NK-92 (cell line): ENCODE data around the gene THEM4.
"Not testable (repeated sequence)": the region's sequence is repeated elsewhere in the genome, so short reads cannot be mapped to it uniquely, and the experiment has no call there.

ENCODE experiments used
- DNase-seq: peaks from one replicate; lab custom pipeline; 2025; ENCODE audit not compliant: unreplicated experiment; lab: John Stamatoyannopoulos, UW

Gene THEM4

GRCh38 chr1:151935154-151935553 lies 25.8 kb upstream of the THEM4 start:
- DNase-seq, result no peak

GRCh38 chr1:151934048-151934493 lies 24.8 kb upstream of the THEM4 start:
- DNase-seq, result no peak

- no peak for DNase-seq
These were observed 15.6 kb upstream of the THEM4 start for GRCh38 chr1:151924691-151925587.

GRCh38 chr1:151923422-151923821 lies 14.1 kb upstream of the THEM4 start:
- no peak for DNase-seq

GRCh38 chr1:151920149-151920548 lies 10.8 kb upstream of the THEM4 start:
- no peak for DNase-seq

GRCh38 chr1:151918819-151919610 lies 9.7 kb upstream of the THEM4 start:
- DNase-seq, result no peak

- no peak for DNase-seq
These were observed 8.8 kb upstream of the THEM4 start for GRCh38 chr1:151918156-151918555.

GRCh38 chr1:151916726-151917370 lies 7.5 kb upstream of the THEM4 start:
- DNase-seq, result no peak

GRCh38 chr1:151915061-151915686 lies 5.9 kb upstream of the THEM4 start:
- no peak for DNase-seq

- DNase-seq, result no peak
These were observed 4.8 kb upstream of the THEM4 start for GRCh38 chr1:151914076-151914475.

GRCh38 chr1:151912973-151913372 lies 3.7 kb upstream of the THEM4 start:
- DNase-seq, result no peak

- DNase-seq, result no peak
These were observed 1.1 kb downstream of the THEM4 start for GRCh38 chr1:151908228-151908691.

- no peak for DNase-seq
These were observed 1.8 kb downstream of the THEM4 start for GRCh38 chr1:151907363-151908139.

- DNase-seq, result not testable (repeated sequence)
These were observed 3.0 kb downstream of the THEM4 start for GRCh38 chr1:151906324-151906645.

GRCh38 chr1:151905443-151906323 lies 3.6 kb downstream of the THEM4 start:
- DNase-seq, result not testable (repeated sequence)

- DNase-seq, result no peak
These were observed 4.3 kb downstream of the THEM4 start for GRCh38 chr1:151905070-151905442.

- DNase-seq, result no peak
These were observed 6.5 kb downstream of the THEM4 start for GRCh38 chr1:151902858-151903257.

- DNase-seq, result not testable (repeated sequence)
These were observed 8.5 kb downstream of the THEM4 start for GRCh38 chr1:151900804-151901203.

GRCh38 chr1:151898519-151898991 lies 10.8 kb downstream of the THEM4 start:
- DNase-seq, result no peak
